ENCODE measurements around the gene TEX36.

- TF ChIP-seq REST (IDR thresholded peaks at IDR 0.05; ENCODE audit: borderline replicate concordance), result no peak
- no peak for TF ChIP-seq REST (CRISPR knock-in tag; IDR thresholded peaks at IDR 0.05; ENCODE audit: low read depth)
- TF ChIP-seq NEUROD1 (IDR thresholded peaks at IDR 0.05; ENCODE audit: borderline replicate concordance, low read depth, low read length, partially characterized antibody), result no peak
- TF ChIP-seq CREM (IDR thresholded peaks at IDR 0.05; ENCODE audit: low read depth), result no peak
- no peak for TF ChIP-seq BACH1 (tag; IDR thresholded peaks at IDR 0.05)
- TF ChIP-seq SAFB2 (IDR thresholded peaks at IDR 0.05; ENCODE audit: borderline replicate concordance, low read depth, low read length, severe bottlenecking), result no peak
- no peak for TF ChIP-seq ATF1 (CRISPR knock-in tag; IDR thresholded peaks at IDR 0.05)
- TF ChIP-seq ATF1 (tag; IDR thresholded peaks at IDR 0.05), result no peak
- no peak for TF ChIP-seq JUND (IDR thresholded peaks at IDR 0.05; ENCODE audit: borderline replicate concordance, low read depth, low read length)
- no peak for TF ChIP-seq JUND (tag; IDR thresholded peaks at IDR 0.05; ENCODE audit: borderline replicate concordance, low read depth, low read length)
- TF ChIP-seq RBFOX2 (IDR thresholded peaks at IDR 0.05; ENCODE audit: low read depth, low read length), result no peak
- no peak for TF ChIP-seq IRF1 (CRISPR knock-in tag; IDR thresholded peaks at IDR 0.05; ENCODE audit: borderline replicate concordance)
These were observed 9.9 kb upstream of the TEX36 start for GRCh38 chr10:125692601-125693523.
